Endothelial cell (in vitro differentiated cells): Measurements from ENCODE around the gene CACNA1A. TPM values are rescaled to one million over a fixed set of nuclear protein-coding genes. Genes with fewer than 3 reads are reported as not detected.

Experiments used
- DNase-seq: peaks from one replicate; pipeline ENCODE4 v3.0.0; 2021; ENCODE audit warnings: low spot score
- H3K27ac Mint-ChIP-seq: one replicate; pipeline ENCODE4 v1.8.0; 2021; ENCODE audit warnings: mixed read lengths, inconsistent platforms; ENCODE audit not compliant: unreplicated experiment
- H3K27me3 Mint-ChIP-seq: one replicate; pipeline ENCODE4 v1.8.0; 2021; ENCODE audit warnings: mild to moderate bottlenecking, moderate library complexity, mixed read lengths, inconsistent platforms; ENCODE audit not compliant: unreplicated experiment
- H3K36me3 Mint-ChIP-seq: one replicate; pipeline ENCODE4 v1.8.0; 2021; ENCODE audit warnings: mild to moderate bottlenecking, low read depth, mixed read lengths, inconsistent platforms; ENCODE audit not compliant: unreplicated experiment
- H3K4me1 Mint-ChIP-seq: one replicate; pipeline ENCODE4 v1.8.0; 2021; ENCODE audit warnings: mild to moderate bottlenecking, mixed read lengths, inconsistent platforms; ENCODE audit not compliant: unreplicated experiment
- H3K4me3 Mint-ChIP-seq: one replicate; pipeline ENCODE4 v1.8.0; 2021; ENCODE audit warnings: mild to moderate bottlenecking, mixed read lengths, inconsistent platforms; ENCODE audit not compliant: unreplicated experiment
- H3K9me3 Mint-ChIP-seq: one replicate; pipeline ENCODE4 v1.8.0; 2021; ENCODE audit warnings: mixed read lengths, inconsistent platforms; ENCODE audit not compliant: unreplicated experiment
- total RNA-seq: library from RNA; stranded (reverse); fragmentation: NEBNext Ultra II Directional; extraction: Animal tissue kit (Norgen Biotek cat#: 25700); gene quantifications from one replicate; pipeline ENCODE4 v1.2.1, GENCODE V29; 2021; ENCODE audit not compliant: unreplicated experiment
- TF ChIP-seq, protein P1 (sequence below): fragments of 200-600 bp; sonication (generic); IDR thresholded peaks from one replicate; pipeline ENCODE4 v1.5.0; 2021; ENCODE audit warnings: antibody characterized with exemption; ENCODE audit not compliant: unreplicated experiment

CACNA1A gene
- total RNA-seq, 1 donor from 2014 or later, result 9.0 TPM

DNA sequence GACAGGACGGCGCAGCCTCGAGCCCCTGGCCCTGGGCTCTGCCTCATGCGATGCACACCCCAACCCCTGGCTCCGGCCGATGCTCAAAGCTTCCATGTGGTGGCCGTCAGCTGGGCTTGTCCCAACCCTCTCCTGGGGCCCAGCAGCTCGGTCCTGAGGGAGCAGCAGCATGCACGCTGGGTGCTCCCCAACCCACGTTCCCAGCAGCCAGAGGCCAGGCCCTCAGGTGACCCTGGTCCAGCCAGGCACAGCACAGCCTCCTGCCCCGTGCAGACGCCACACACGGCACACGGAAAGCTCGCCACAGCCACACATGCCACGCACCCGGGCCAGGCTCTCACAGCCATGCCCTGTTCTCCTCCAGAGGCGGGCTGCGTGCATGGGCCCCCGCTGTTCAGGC, 295.3 kb downstream of the CACNA1A start:
- H3K4me1 Mint-ChIP-seq, result no peaks in the 10 kb centered on the region
- no peaks in the 10 kb centered on the region for H3K9me3 Mint-ChIP-seq
- H3K36me3 Mint-ChIP-seq, result no peaks in the 10 kb centered on the region
- H3K27ac Mint-ChIP-seq, result no peak overlapping the region
- no peak for DNase-seq
- no peak overlapping the region for H3K4me3 Mint-ChIP-seq
- H3K27me3 Mint-ChIP-seq, result peaks cover 3% of the 10 kb centered on the region
- TF ChIP-seq, protein P1, sequence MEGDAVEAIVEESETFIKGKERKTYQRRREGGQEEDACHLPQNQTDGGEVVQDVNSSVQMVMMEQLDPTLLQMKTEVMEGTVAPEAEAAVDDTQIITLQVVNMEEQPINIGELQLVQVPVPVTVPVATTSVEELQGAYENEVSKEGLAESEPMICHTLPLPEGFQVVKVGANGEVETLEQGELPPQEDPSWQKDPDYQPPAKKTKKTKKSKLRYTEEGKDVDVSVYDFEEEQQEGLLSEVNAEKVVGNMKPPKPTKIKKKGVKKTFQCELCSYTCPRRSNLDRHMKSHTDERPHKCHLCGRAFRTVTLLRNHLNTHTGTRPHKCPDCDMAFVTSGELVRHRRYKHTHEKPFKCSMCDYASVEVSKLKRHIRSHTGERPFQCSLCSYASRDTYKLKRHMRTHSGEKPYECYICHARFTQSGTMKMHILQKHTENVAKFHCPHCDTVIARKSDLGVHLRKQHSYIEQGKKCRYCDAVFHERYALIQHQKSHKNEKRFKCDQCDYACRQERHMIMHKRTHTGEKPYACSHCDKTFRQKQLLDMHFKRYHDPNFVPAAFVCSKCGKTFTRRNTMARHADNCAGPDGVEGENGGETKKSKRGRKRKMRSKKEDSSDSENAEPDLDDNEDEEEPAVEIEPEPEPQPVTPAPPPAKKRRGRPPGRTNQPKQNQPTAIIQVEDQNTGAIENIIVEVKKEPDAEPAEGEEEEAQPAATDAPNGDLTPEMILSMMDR, result no peak

- no peak for DNase-seq
- no peak overlapping the region for H3K4me3 Mint-ChIP-seq
- no peaks in the 10 kb centered on the region for H3K36me3 Mint-ChIP-seq
- H3K27me3 Mint-ChIP-seq, result peaks cover 3% of the 10 kb centered on the region
- H3K4me1 Mint-ChIP-seq, result no peaks in the 10 kb centered on the region
- H3K9me3 Mint-ChIP-seq, result no peaks in the 10 kb centered on the region
- no peak overlapping the region for H3K27ac Mint-ChIP-seq
- TF ChIP-seq, protein P1, result no peak
Measured at GRCh38 chr19:13210339-13210775, 295.9 kb downstream of the CACNA1A start.

DNA sequence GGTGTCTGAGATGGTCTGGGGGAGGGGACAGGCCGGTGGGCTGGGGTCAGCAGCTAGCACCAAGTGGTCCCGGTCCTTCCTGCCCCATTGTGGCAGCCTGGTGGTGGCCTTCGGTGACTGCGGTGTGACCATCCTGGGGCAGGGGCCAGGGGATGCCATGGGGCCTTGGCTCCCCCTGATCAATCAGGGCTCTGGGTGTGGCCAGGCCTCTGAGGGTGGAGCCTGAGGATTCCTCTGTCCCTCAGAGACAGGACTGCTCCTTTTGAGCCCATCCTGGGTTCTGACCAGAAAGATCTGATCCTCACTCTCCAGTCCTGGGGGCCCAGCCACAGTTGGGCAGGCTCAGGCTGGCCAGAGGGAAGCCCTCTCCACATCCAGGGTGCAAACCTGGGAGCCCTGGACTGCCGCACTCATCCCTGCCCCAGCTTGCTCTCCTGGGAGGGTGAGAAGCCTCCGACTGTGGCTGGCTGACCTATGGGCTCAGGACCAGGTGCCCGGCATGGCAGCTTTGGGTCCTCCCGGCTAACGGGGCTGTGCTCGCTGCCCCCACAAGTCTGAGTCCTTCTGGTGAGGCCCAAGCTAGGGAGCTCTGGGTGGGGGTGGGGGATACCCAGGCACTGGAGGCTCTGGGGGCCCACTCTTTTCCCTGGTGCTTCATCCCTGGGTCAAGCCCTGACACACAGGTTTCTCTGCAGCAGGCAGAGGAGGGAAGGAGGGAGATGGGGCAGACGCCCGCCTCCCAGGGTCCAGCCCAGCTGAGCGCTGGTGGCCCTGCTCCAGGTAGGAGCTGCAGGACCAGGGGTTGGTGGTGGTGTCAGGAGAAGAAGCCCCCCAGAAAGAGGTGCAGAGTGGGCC, 296.6 kb downstream of the CACNA1A start:
- Mint-ChIP-seq H3K9me3 (no peaks in the 10 kb centered on the region), H3K27me3 (peaks cover 3% of the 10 kb centered on the region), H3K4me3 (no peak overlapping the region), H3K27ac (no peak overlapping the region), H3K4me1 (no peaks in the 10 kb centered on the region), H3K36me3 (no peaks in the 10 kb centered on the region)
- TF ChIP-seq, protein P1, result no peak
- no peak for DNase-seq

GRCh38 chr19:13208672-13209483, 297.4 kb downstream of the CACNA1A start:
- H3K9me3 Mint-ChIP-seq, result no peaks in the 10 kb centered on the region
- TF ChIP-seq, protein P1, result no peak
- no peak for DNase-seq
- H3K4me3 Mint-ChIP-seq, result no peak overlapping the region
- no peak overlapping the region for H3K27ac Mint-ChIP-seq
- H3K4me1 Mint-ChIP-seq, result no peaks in the 10 kb centered on the region
- peaks cover 3% of the 10 kb centered on the region for H3K27me3 Mint-ChIP-seq
- no peaks in the 10 kb centered on the region for H3K36me3 Mint-ChIP-seq
